T-cell (primary cell): ENCODE measurements around the gene KCNJ6. TPM values are rescaled to one million over a fixed set of nuclear protein-coding genes. Genes with fewer than 3 reads are reported as not detected.

Experiments used
- ATAC-seq, 4 experiments: fragments of 200-7000 bp in 3 of 4; fragments of 150-1000 bp in 1 of 4; cut with Tn5 transposase; replicated peaks in 1 of 4; 1 replicate in 3 of 4; 2 replicates in 1 of 4; pipeline ENCODE4 v1.10.0; 2021; ENCODE audit warnings: moderate library complexity in 3 of 4, mild to moderate bottlenecking in 2 of 4, moderate number of reproducible peaks in 1 of 4
- CTCF ChIA-PET, 2 donors: fragments of 300-600 bp; sonication (Branson Sonifier 250); formaldehyde crosslinking; loops; one replicate each; lab custom pipeline; 2022; ENCODE audit warnings: antibody characterized with exemption in 2 of 2; lab: Charles Lee
- POLR2A ChIA-PET, 2 donors: fragments of 300-600 bp; sonication (Branson Sonifier 250); formaldehyde crosslinking; loops; one replicate each; lab custom pipeline; 2022; ENCODE audit warnings: antibody characterized with exemption in 2 of 2; lab: Charles Lee
- DNase-seq, 35 experiments: peaks; one replicate each; pipeline versions ENCODE4 v3.0.0 to v3.0.0-alpha.2; 2013 to 2023
- H3K27ac ChIP-seq: one replicate; pipeline ENCODE4 v1.5.1; 2013; ENCODE audit warnings: low read length
- H3K27me3 ChIP-seq, 2 experiments: replicated peaks in 1 of 2; 1 replicate in 1 of 2; 2 replicates in 1 of 2; pipeline versions ENCODE4 v1.6.1 to v1.7.0; 2013; ENCODE audit warnings: low read length in 1 of 2, mixed read lengths in 1 of 2; ENCODE audit not compliant: control insufficient read depth in 2 of 2, insufficient read depth in 2 of 2; ENCODE audit errors: extremely low read depth in 1 of 2
- H3K36me3 ChIP-seq, 2 donors: 1 replicate in 1 of 2; 2 replicates in 1 of 2; pipeline versions ENCODE4 v1.6.1 to v1.7.0; 2013; ENCODE audit warnings: low read length in 1 of 2; ENCODE audit not compliant: control insufficient read depth in 2 of 2, insufficient read depth in 1 of 2; ENCODE audit errors: extremely low read depth in 1 of 2
- H3K4me1 ChIP-seq, 2 experiments: 1 replicate in 1 of 2; 2 replicates in 1 of 2; pipeline versions ENCODE4 v1.6.1 to v1.7.0; 2013; ENCODE audit warnings: low read length in 2 of 2, mixed read lengths in 1 of 2; ENCODE audit not compliant: insufficient read depth in 2 of 2, control insufficient read depth in 1 of 2; ENCODE audit errors: extremely low read depth in 1 of 2
- H3K4me3 ChIP-seq, 2 donors: 1 replicate in 1 of 2; 2 replicates in 1 of 2; pipeline versions ENCODE4 v1.5.1 to v1.7.0; 2013; ENCODE audit warnings: mild to moderate bottlenecking in 2 of 2, low read length in 1 of 2, moderate library complexity in 1 of 2; ENCODE audit not compliant: control insufficient read depth in 1 of 2; ENCODE audit errors: extremely low read depth in 1 of 2
- H3K9me3 ChIP-seq: 2 replicates; pipeline ENCODE4 v1.7.0; 2013
- H3K27ac Mint-ChIP-seq, 2 donors: one replicate each; pipeline ENCODE4 v1.8.0; 2020 to 2021; ENCODE audit warnings: mild to moderate bottlenecking in 2 of 2, mixed read lengths in 2 of 2
- H3K27me3 Mint-ChIP-seq, 2 donors: one replicate each; pipeline ENCODE4 v1.8.0; 2021 to 2022; ENCODE audit warnings: mixed read lengths in 2 of 2
- H3K36me3 Mint-ChIP-seq: one replicate; pipeline ENCODE4 v1.8.0; 2021; ENCODE audit warnings: mixed read lengths
- H3K4me1 Mint-ChIP-seq, 3 donors: one replicate each; pipeline ENCODE4 v1.8.0; 2020 to 2022; ENCODE audit warnings: mixed read lengths in 3 of 3, mild to moderate bottlenecking in 1 of 3
- H3K4me3 Mint-ChIP-seq, 3 donors: one replicate each; pipeline ENCODE4 v1.8.0; 2020 to 2022; ENCODE audit warnings: mild to moderate bottlenecking in 3 of 3, mixed read lengths in 3 of 3, moderate library complexity in 3 of 3
- H3K9me3 Mint-ChIP-seq, 3 donors: one replicate each; pipeline ENCODE4 v1.8.0; 2020 to 2022; ENCODE audit warnings: mixed read lengths in 3 of 3
- WGBS: methylation state at CpG from one replicate; pipeline ENCODE4 v1.1.5; 2013; ENCODE audit warnings: missing lambda C conversion rate; ENCODE audit not compliant: insufficient coverage; 5-methylcytosine and 5-hydroxymethylcytosine counted together
- total RNA-seq, 35 experiments: library from RNA in 6 of 35; stranded (reverse) in 6 of 35; fragments of 120-200 nt in 1 of 35; gene quantifications; one replicate each; pipeline versions ENCODE4 v1.2.1 to v1.2.4 and lab custom pipeline; 2013 to 2026

The KCNJ6 gene
- total RNA-seq, 5 donors from 2014 or later (not counting 1 experiment from before 2014, with no cell fraction given): not detected

DNA sequence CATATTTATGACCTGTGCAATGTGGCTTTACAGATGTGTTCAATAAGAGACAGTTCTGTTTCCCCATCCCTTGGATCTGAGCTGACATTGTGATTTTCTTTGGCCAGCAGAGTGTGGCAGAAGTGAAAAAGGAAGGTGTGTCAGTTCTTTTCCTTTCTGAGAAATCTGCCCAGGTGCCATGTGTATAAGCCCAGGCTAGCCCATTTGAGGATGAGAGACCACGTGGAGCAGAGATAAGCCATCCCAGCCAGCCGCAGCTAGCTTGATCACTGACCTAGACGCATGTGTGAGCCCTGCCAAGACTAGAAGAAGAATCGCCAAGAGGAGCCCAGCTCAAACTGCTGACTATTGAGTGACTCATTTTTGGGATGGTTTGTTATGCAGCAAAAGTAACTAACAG, 127.8 kb downstream of the KCNJ6 start:
- ATAC-seq: no peak
- Histone ChIP-seq H3K4me3 (no peak overlapping the region), H3K4me1 (no peaks in the 10 kb centered on the region), H3K36me3 (no peaks in the 10 kb centered on the region), H3K27ac (no peak overlapping the region), H3K27me3 (peaks cover 0 to 3% of the 10 kb centered on the region in 2 experiments), H3K9me3 (no peaks in the 10 kb centered on the region)
- ChIA-PET POLR2A (no interaction called here), CTCF (no interaction called here)
- no peak overlapping the region for H3K4me3 Mint-ChIP-seq
- H3K27me3 Mint-ChIP-seq: peaks cover 4% of the 10 kb centered on the region in 2 donors
- no peak overlapping the region for H3K27ac Mint-ChIP-seq
- no peak for DNase-seq
- no peaks in the 10 kb centered on the region for H3K36me3 Mint-ChIP-seq
- 56% methylated on average over 3 of the region's 4 CpGs for WGBS
- H3K9me3 Mint-ChIP-seq: no peaks in the 10 kb centered on the region
- no peaks in the 10 kb centered on the region for H3K4me1 Mint-ChIP-seq

DNA sequence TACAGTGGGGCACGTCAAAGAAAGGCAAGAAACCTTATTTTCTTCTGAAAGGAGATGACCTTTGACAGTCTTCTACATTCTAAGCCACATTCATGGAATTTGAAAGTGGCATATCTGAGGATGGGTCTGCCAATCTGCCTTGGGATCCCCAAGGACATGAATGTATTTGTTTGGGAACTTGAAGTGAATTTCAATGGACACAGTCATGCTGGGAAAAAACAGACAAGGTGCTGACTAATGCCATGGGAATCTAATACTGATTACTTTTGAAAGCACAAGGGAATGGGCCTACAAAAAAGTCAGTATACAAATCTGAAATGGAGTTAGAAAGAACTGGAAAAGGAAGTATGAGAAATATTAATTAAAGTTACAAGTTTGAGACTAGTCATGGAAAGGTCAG, 128.8 kb downstream of the KCNJ6 start:
- no peaks in the 10 kb centered on the region for H3K9me3 Mint-ChIP-seq
- ATAC-seq: no peak

DNA sequence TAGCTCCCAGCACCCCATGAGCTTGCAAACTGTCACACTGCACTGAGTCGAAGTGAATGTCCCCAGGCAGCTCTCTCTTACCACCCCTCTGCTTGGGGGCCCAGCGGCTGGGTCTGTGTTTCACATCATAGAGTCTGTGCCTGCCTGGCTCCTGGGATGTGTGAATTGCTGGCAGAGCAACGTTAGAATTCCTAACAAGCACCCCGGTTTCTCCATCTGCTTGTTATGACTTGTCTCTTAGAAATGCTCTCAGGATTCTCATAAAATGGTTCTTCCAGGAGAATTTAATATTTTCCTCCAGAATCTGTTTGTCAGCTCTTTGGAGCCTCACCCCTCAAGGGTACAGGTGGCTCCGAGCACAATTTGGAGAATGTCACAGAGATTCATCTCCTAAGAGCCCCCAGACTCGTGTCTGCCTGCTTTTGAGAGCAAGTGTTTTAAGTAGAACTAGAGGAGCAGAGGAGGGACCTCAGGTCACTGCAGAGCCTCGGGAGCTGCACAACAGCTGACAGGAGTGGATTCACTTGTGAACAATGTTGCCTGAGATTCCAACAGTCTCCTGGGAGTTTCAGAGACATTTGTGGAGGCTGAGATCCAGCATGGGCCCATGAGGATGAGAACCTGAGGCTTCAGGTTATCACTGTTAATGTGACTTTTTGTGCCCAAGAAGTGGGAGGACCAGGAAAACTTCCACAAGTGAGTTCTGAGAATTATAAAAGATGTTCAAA, 131.5 kb downstream of the KCNJ6 start:
- no peak overlapping the region for H3K27ac Mint-ChIP-seq
- no peaks in the 10 kb centered on the region for H3K36me3 Mint-ChIP-seq
- POLR2A ChIA-PET: no interaction called here
- no peak overlapping the region for H3K27ac ChIP-seq
- WGBS: 59% methylated on average over 4 of the region's 7 CpGs
- no peaks in the 10 kb centered on the region for H3K4me1 ChIP-seq
- no peak overlapping the region for H3K4me3 ChIP-seq
- no peaks in the 10 kb centered on the region for H3K9me3 ChIP-seq
- H3K4me3 Mint-ChIP-seq: no peak overlapping the region
- H3K4me1 Mint-ChIP-seq: no peaks in the 10 kb centered on the region
- H3K27me3 Mint-ChIP-seq: peaks cover 2 to 9% of the 10 kb centered on the region in 2 donors
- no peaks in the 10 kb centered on the region for H3K36me3 ChIP-seq
- H3K27me3 ChIP-seq: peaks cover 0 to 3% of the 10 kb centered on the region in 2 experiments
- CTCF ChIA-PET: no interaction called here
- no peak for DNase-seq
- no peak for ATAC-seq
- peaks cover 3 to 7% (median 4%) of the 10 kb centered on the region in 3 donors for H3K9me3 Mint-ChIP-seq

More for the DNA sequence above, 128.8 kb downstream of the KCNJ6 start:
- Mint-ChIP-seq H3K4me3 (no peak overlapping the region), H3K27me3 (peaks cover 4 to 5% of the 10 kb centered on the region in 2 donors), H3K27ac (no peak overlapping the region), H3K36me3 (no peaks in the 10 kb centered on the region), H3K4me1 (no peaks in the 10 kb centered on the region)
- POLR2A ChIA-PET: no interaction called here
- CTCF ChIA-PET: no interaction called here
- Histone ChIP-seq H3K27ac (no peak overlapping the region), H3K9me3 (no peaks in the 10 kb centered on the region), H3K4me1 (no peaks in the 10 kb centered on the region), H3K4me3 (no peak overlapping the region), H3K27me3 (peaks cover 0 to 3% of the 10 kb centered on the region in 2 experiments), H3K36me3 (no peaks in the 10 kb centered on the region)
- no CpG with 5 or more reads among the region's 1 CpG for WGBS
- DNase-seq: no peak

DNA sequence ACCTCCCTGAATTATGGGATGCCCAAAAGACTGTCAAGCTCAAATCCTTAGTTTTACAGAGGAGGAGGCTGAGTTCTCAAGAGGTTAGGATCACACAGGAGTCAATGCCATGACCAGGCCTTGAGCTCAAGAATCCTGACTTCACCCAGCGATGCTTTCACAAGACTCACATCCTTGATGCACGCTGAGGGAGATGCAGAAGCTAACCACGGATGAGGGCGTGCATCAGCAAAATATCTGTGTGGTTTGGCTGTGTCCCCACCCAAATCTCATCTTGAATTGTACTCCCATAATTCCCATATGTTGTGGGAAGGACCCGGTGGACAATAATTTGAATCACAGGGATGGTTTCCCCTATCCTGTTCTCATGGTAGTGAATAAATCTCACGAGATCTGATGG, 133.2 kb downstream of the KCNJ6 start:
- Histone ChIP-seq H3K36me3 (no peaks in the 10 kb centered on the region), H3K27ac (no peak overlapping the region), H3K9me3 (no peaks in the 10 kb centered on the region), H3K4me3 (no peak overlapping the region), H3K27me3 (peaks cover 0 to 3% of the 10 kb centered on the region in 2 experiments), H3K4me1 (no peaks in the 10 kb centered on the region)
- no peaks in the 10 kb centered on the region for H3K36me3 Mint-ChIP-seq
- no peak overlapping the region for H3K27ac Mint-ChIP-seq
- CTCF ChIA-PET: no interaction called here
- H3K4me3 Mint-ChIP-seq: no peak overlapping the region
- WGBS: 80% methylated on average over 2 of the region's 6 CpGs
- POLR2A ChIA-PET: no interaction called here
- H3K9me3 Mint-ChIP-seq: peaks cover 3 to 7% (median 4%) of the 10 kb centered on the region in 3 donors
- no peaks in the 10 kb centered on the region for H3K4me1 Mint-ChIP-seq
- DNase-seq (no peak), ATAC-seq (no peak)
- H3K27me3 Mint-ChIP-seq: peaks cover 6 to 11% of the 10 kb centered on the region in 2 donors

DNA sequence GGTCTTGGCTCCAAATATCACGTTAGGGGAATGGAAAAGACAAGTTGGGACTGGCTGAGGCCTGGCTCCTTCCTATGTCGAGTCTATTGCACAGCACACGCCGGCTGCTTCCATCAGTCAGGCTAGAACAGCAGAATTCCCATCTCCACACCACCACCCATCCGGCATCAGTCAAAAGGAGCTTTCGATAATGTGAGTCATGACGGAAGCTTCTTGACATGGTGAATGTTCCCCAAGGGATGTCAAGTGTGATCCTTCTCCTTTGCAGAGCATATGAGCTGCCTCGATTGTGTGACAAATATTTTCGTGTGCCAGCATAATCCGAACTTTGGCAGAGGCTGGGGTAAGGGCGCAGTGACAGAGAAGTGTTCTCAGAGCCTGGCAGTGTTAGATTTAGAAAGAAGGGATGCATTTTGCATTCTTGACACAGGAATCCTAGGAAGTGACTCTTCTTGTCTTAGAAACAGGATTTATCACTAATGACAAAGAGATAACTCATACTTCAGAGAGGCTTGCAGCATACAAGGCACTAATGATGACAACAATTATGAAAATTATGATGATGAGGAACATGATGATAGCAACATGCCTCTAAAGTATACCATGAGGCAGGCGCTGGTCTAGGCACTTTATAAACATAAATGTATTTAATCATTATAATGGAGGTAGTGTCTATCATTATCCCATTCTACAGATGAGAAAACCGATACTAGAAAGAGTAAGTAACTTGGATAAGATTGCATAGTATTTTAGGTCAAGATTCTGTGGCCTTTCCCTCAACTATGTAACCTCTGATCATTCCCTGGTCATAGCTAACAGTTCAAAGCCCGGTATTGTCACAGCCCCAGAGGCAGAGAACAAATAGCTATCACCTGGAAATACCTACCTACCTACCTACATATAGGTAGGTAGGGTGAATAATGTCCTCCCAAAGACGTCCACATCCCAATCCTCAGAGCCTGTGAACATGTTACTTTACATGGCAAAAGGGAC, 135.0 kb downstream of the KCNJ6 start:
- Mint-ChIP-seq H3K4me3 (no peak overlapping the region), H3K27ac (no peak overlapping the region), H3K27me3 (peaks cover 8 to 17% of the 10 kb centered on the region in 2 donors), H3K4me1 (no peaks in the 10 kb centered on the region), H3K9me3 (peaks cover 3 to 7% (median 4%) of the 10 kb centered on the region in 3 donors), H3K36me3 (no peaks in the 10 kb centered on the region)
- WGBS: 95% methylated on average over 3 of the region's 15 CpGs
- Histone ChIP-seq H3K36me3 (no peaks in the 10 kb centered on the region), H3K4me1 (no peaks in the 10 kb centered on the region), H3K4me3 (no peak overlapping the region), H3K9me3 (no peaks in the 10 kb centered on the region), H3K27ac (no peak overlapping the region), H3K27me3 (peaks cover 0 to 3% of the 10 kb centered on the region in 2 experiments)
- ATAC-seq (no peak), DNase-seq (no peak)
- POLR2A ChIA-PET: no interaction called here
- CTCF ChIA-PET: no interaction called here

- H3K27me3 Mint-ChIP-seq: peaks cover 15 to 30% of the 10 kb centered on the region in 2 donors
These were observed 145.1 kb downstream of the KCNJ6 start for GRCh38 chr21:37771181-37771580.

More at GRCh38 chr21:37771181-37771580, 145.1 kb downstream of the KCNJ6 start:
- ChIA-PET POLR2A (no interaction called here), CTCF (no interaction called here)
- Mint-ChIP-seq H3K4me3 (no peak overlapping the region), H3K36me3 (no peaks in the 10 kb centered on the region), H3K27ac (no peak overlapping the region), H3K4me1 (no peaks in the 10 kb centered on the region), H3K9me3 (no peaks in the 10 kb centered on the region)
- no peak overlapping the region for H3K27ac ChIP-seq
- H3K4me3 ChIP-seq: no peak overlapping the region
- H3K9me3 ChIP-seq: no peaks in the 10 kb centered on the region
- no peaks in the 10 kb centered on the region for H3K27me3 ChIP-seq
- WGBS: no CpG with 5 or more reads among the region's 3 CpGs
- no peak for DNase-seq
- no peaks in the 10 kb centered on the region for H3K4me1 ChIP-seq
- ATAC-seq: no peak
- no peaks in the 10 kb centered on the region for H3K36me3 ChIP-seq
